Mesothelial cell of epicardium (in vitro differentiated cells): ENCODE results near the gene SHPK. TPM values are rescaled to one million over a fixed set of nuclear protein-coding genes. Genes with fewer than 3 reads are reported as not detected.

Source experiments
- DNase-seq, 2 experiments: peaks; one replicate each; pipeline ENCODE4 v3.0.0; 2021; ENCODE audit warnings: low spot score in 2 of 2; ENCODE audit not compliant: unreplicated experiment in 2 of 2
- H3K27ac Mint-ChIP-seq: 2 replicates; pipeline ENCODE4 v1.8.0; 2021; ENCODE audit warnings: mixed read lengths
- H3K27me3 Mint-ChIP-seq: 2 replicates; pipeline ENCODE4 v1.8.0; 2021; ENCODE audit warnings: low read depth, mixed read lengths
- H3K36me3 Mint-ChIP-seq: 2 replicates; pipeline ENCODE4 v1.8.0; 2021; ENCODE audit warnings: mixed read lengths
- H3K4me1 Mint-ChIP-seq: 2 replicates; pipeline ENCODE4 v1.8.0; 2021; ENCODE audit warnings: mixed read lengths
- H3K4me3 Mint-ChIP-seq: 2 replicates; pipeline ENCODE4 v1.8.0; 2021; ENCODE audit warnings: mild to moderate bottlenecking, moderate library complexity, mixed read lengths
- H3K9me3 Mint-ChIP-seq: 2 replicates; pipeline ENCODE4 v1.8.0; 2021; ENCODE audit warnings: mixed read lengths
- CTCF ChIP-seq: fragments of 200-600 bp; sonication (generic); IDR thresholded peaks from one replicate; pipeline ENCODE4 v1.5.0; 2021; ENCODE audit warnings: antibody characterized with exemption; ENCODE audit not compliant: unreplicated experiment
- total RNA-seq: library from RNA; stranded (reverse); gene quantifications from 3 replicates; pipeline ENCODE4 v1.2.1, GENCODE V29; 2021

Gene SHPK
- total RNA-seq, 1 donor from 2014 or later = 18.9 TPM

GRCh38 chr17:3609689-3610088 is 26.4 kb downstream of the SHPK start:
- DNase-seq = no peak
- Mint-ChIP-seq H3K9me3 (no peaks in the 10 kb centered on the region), H3K4me3 (no peak overlapping the region), H3K4me1 (no peaks in the 10 kb centered on the region), H3K36me3 (peaks cover 22% of the 10 kb centered on the region), H3K27ac (no peak overlapping the region), H3K27me3 (no peaks in the 10 kb centered on the region)
- TF ChIP-seq CTCF = no peak

GRCh38 chr17:3603870-3604259 is 32.2 kb downstream of the SHPK start:
- no peaks in the 10 kb centered on the region for H3K9me3 Mint-ChIP-seq
- H3K4me1 Mint-ChIP-seq = no peaks in the 10 kb centered on the region
- H3K27ac Mint-ChIP-seq = no peak overlapping the region
- H3K4me3 Mint-ChIP-seq = no peak overlapping the region
- no peaks in the 10 kb centered on the region for H3K27me3 Mint-ChIP-seq
- no peak for TF ChIP-seq CTCF
- H3K36me3 Mint-ChIP-seq = peaks cover 25% of the 10 kb centered on the region
- no peak for DNase-seq

- TF ChIP-seq CTCF = no peak
- Mint-ChIP-seq H3K27ac (no peak overlapping the region), H3K27me3 (no peaks in the 10 kb centered on the region), H3K9me3 (no peaks in the 10 kb centered on the region), H3K4me1 (no peaks in the 10 kb centered on the region), H3K4me3 (no peak overlapping the region), H3K36me3 (peaks cover 21% of the 10 kb centered on the region)
- no peak for DNase-seq
Observed at GRCh38 chr17:3603119-3603869, 32.8 kb downstream of the SHPK start.

- Mint-ChIP-seq H3K27ac (no peak overlapping the region), H3K27me3 (no peaks in the 10 kb centered on the region), H3K4me1 (no peaks in the 10 kb centered on the region), H3K4me3 (no peak overlapping the region), H3K9me3 (no peaks in the 10 kb centered on the region), H3K36me3 (peaks cover 19% of the 10 kb centered on the region)
- no peak for DNase-seq
- peak; percentile 57 for TF ChIP-seq CTCF
Observed at GRCh38 chr17:3602499-3602898, 33.6 kb downstream of the SHPK start.

- no peak for TF ChIP-seq CTCF
- Mint-ChIP-seq H3K4me3 (no peak overlapping the region), H3K36me3 (peaks cover 15% of the 10 kb centered on the region), H3K27me3 (no peaks in the 10 kb centered on the region), H3K4me1 (no peaks in the 10 kb centered on the region), H3K27ac (no peak overlapping the region), H3K9me3 (no peaks in the 10 kb centered on the region)
- no peak for DNase-seq
Observed at GRCh38 chr17:3600529-3601205, 35.4 kb downstream of the SHPK start.
